Renal cortex interstitium (tissue), 11 donors: Measurements from ENCODE around the gene ASIC1. TPM values are rescaled to one million over a fixed set of nuclear protein-coding genes. Genes with fewer than 3 reads are reported as not detected.

Experiments used
- DNase-seq, 11 donors: peaks; one replicate each; pipeline ENCODE4 v3.0.0-alpha.2; 2013; ENCODE audit warnings: low read depth in 9 of 11, low spot score in 4 of 11; ENCODE audit errors: extremely low read depth in 1 of 11
- polyA plus RNA-seq, 3 donors: library from polyadenylated mRNA; unstranded; fragments of 120-200 nt; gene quantifications; one replicate each; pipeline ENCODE4 v1.2.1, GENCODE V29; 2013; ENCODE audit not compliant: insufficient read length in 3 of 3

The ASIC1 gene
- polyA plus RNA-seq, 3 donors = 4.5 to 5.3 (median 5.1) TPM

- no peak for DNase-seq
Measured at GRCh38 chr12:50032854-50033581, 24.4 kb upstream of the ASIC1 start.

DNA sequence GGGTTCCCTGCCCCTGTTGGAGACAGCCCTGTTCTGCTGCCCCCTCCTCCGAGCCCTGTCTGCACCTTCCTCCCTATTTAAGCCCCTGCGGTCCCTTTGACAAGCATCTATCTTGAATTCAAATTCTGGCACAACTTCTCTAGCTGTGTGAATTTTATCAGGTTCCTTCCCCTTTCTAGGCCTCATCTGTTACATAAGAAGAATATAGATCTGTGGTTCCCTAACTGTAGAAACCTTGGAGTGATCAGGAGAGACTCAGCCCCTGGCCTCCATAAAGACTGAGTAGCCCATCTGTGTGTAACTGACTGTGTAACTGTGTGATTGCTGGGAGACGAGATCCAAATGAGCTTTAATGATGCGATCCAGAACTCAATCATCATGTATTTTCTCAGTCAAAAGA is 19.1 kb upstream of the ASIC1 start:
- DNase-seq = no peak

DNA sequence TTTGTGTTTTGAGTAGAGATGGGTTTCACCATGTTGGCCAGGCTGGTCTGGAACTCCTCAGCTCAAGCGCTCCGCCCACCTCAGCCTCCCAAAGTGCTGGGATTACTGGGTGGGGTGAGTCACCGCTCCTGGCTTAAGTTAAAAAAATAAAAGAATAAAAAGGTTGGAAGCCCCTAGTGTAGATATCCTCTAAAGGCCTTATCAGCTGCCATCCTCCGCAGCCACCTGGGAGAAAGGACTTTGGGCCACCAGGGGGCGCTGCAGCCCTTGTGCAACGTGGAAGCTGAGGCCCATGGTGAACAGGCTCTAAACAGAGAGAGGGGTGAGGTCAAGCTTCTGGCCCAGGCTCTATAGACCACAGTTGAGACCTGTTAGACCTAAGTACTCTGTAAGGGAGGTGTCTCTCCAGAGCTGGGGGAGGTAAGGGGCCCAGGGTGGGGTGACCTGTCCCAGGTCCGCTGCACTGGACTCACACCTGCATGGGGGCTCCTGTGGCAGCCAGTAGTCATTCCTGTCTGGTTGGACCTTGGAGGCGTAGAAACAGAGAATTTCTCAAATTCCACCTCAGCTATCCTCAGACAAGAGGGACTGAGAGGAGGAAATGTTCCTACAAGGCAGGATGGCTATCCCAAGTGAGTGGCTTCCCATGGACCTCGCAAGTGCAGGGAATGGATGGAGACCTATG is 18.1 kb upstream of the ASIC1 start:
- peak in 4 of 11 donors; percentile 59 to 76 (median 64) for DNase-seq

DNA sequence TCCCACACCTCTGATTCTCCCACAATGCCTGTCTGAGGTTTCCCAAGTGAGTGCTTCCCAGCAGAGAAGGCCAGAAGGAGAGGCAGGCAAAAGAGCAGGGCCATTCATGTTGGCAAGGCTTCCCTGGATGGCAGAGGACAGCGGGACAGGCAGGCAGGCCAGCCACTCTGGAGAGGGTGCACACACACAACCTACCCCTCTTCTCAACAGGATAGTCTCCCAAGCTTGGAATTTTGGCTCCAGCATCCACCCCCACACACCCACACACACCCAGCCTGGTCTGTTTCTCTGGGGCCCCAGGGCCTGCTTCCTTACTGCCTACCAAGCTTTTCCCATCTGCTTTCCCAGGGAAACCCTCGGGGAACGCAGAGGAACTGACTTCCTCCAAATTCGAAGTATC is 16.7 kb upstream of the ASIC1 start:
- no peak for DNase-seq

GRCh38 chr12:50041062-50041860 is 16.1 kb upstream of the ASIC1 start:
- no peak for DNase-seq

GRCh38 chr12:50041962-50042361 is 15.4 kb upstream of the ASIC1 start:
- DNase-seq = no peak

GRCh38 chr12:50042693-50043092 is 14.7 kb upstream of the ASIC1 start:
- DNase-seq = no peak

- no peak for DNase-seq
Measured at GRCh38 chr12:50043308-50043707, 14.1 kb upstream of the ASIC1 start.

DNA sequence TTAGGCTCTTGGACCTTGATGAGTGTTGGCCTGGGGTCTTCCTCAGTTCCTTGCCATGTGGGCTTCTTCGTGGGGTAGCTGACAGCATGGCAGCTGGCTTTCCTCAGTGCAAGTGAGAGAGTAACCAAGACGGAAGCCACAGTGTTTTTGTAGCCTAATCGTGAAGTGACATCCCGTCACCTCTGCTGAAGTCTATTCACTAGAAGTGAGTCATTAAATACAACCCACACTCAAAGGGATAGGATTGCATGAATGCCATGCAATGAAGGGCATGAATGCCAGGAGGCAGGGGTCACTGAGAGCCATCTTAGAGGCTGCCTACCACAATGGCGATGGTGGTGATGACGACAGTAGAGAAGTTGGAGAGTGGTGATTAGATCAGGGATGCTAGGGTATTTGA is 13.5 kb upstream of the ASIC1 start:
- DNase-seq = no peak

DNA sequence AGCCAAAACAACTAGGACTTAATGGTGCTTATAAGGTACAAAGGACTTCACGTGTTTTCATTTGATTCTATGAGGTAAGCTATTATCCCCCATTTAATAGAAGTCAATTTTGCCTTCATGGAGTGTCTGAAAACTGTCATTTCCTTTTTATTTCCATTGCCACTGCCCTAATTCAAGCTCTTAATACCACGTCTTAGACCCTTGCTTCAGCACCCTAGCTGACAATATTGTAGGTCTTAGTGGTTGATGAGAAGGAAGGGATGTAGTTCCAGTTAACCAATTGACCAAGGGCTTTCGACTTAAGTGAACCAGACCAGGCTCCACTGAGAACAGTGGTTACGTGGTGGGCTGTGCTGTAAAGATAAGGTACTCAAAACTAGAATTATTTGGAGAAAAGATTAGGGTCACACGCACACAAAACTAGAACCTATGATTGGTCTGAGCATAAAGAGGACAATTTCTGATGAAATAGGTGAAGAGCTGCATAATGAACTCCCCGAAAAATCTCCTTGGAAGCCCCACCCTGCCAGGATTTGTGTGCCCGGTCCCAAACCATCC is 9.6 kb upstream of the ASIC1 start:
- DNase-seq = no peak

DNA sequence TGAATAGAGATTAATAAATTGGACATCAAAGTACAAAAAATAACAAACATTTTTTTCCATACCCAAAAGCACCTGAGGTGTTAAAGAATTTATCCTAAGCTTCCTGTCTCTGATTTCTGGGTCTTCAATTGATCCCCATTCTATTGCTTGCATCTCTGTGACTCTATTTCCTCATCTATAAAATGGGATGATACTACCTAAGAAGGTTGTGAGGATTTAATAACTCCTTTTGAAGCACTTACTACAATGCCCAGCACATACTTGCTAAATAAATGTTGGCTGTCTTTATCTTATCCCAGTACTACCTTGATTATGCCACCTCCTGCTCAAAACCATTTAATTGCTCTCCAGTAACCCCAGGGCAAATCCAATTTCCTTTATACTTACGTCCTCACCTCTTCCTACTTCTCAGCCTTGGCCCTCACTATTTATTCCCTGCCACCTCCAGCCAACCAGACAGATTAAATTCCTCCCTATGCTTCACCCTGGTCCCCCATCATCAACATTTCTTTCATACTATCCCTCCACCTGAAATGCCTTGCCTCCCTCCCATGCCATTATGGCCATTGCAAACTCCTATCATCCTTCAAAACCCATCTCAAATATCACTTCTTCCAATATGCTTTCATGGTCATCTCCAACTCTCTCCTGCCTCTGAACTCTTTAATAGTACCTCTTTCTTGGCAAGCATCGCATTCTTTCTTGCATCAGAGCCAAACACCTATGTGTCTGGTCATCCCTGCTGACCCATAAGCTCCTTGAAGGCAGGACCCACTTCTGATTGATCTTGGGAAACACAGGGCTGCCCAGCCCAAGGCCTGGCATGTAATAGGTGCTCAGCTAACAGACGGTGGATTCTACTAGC is 7.9 kb upstream of the ASIC1 start:
- no peak for DNase-seq

DNA sequence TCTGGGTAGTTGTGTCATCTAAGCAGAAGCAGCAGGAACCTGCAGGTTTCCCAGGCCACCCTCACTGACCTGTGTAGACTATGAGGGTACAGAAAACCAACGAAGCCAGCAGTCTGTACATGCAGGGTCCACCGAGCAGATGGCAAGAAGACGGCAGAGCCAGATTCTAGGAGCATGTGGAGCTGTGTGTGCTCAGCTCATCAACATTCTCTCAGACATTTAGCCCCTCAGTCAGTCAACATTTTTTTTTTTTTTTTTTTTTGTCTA is 7.3 kb upstream of the ASIC1 start:
- no peak for DNase-seq

- peak in 1 of 11 donors; percentile 29 for DNase-seq
Measured at GRCh38 chr12:50050410-50051098, 6.8 kb upstream of the ASIC1 start.

GRCh38 chr12:50051101-50051806 is 6.1 kb upstream of the ASIC1 start:
- no peak for DNase-seq

DNA sequence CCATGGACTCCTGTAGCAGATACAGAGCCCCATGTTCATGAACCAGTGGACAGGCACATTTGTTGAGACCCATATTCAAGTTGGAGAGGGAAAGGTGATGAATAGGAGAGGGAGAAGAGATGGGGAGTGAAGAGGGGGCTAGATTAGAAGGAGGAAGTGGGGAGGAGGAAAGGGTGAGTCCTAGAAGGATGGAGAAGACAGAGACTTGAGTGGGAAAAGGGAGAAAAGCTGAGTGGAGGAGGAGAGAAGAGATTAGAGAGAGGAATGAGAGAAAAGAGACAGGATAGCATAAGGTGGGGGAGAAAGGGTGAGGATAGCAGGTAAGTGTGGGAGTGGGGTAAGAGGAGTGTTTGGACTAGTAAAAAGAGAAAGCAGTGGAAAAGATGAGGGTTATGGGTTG is 4.9 kb upstream of the ASIC1 start:
- no peak for DNase-seq

DNA sequence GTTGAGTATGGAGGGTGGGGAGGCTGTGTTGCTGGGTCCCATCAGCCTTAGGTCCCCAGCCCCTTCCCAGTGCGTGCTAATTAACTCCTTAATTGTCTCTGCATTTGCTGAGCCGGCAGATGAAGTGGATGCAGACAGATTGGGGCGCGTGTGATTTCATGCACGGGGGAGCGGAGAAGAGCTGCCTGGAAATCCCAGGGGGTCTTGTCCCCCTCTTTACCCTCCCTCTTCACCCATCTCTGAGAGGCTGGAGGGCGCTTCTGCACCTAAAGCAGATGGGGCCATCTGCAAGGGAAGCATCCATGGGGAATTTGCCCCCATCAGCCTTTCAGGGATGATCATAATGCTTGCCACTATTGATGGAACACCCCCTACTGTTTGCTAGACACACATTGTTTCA is 4.4 kb upstream of the ASIC1 start:
- no peak for DNase-seq

- DNase-seq = no peak
Measured at GRCh38 chr12:50053583-50053982, 3.8 kb upstream of the ASIC1 start.
